Hepatocyte (in vitro differentiated cells): ENCODE results near the gene GLDC. TPM values are rescaled to one million over a fixed set of nuclear protein-coding genes. Genes with fewer than 3 reads are reported as not detected.

ENCODE experiments used
- DNase-seq: peaks from one replicate; pipeline ENCODE4 v3.0.0-alpha.2; 2016; ENCODE audit warnings: low spot score
- H2AFZ ChIP-seq: fragments of 200-600 bp; sonication (generic); 2 replicates; pipeline ENCODE4 v1.6.0; 2016; ENCODE audit warnings: antibody characterized with exemption, mild to moderate bottlenecking
- H3K27ac ChIP-seq: fragments of 200-600 bp; sonication (generic); 2 replicates; pipeline ENCODE4 v1.5.1; 2016; ENCODE audit warnings: mild to moderate bottlenecking
- H3K27me3 ChIP-seq: fragments of 200-600 bp; sonication (generic); 2 replicates; pipeline ENCODE4 v1.6.1; 2016
- H3K36me3 ChIP-seq: fragments of 200-600 bp; sonication (generic); replicated peaks from 2 replicates; pipeline ENCODE4 v1.5.1; 2016; ENCODE audit warnings: low read depth; ENCODE audit not compliant: insufficient read depth
- H3K4me1 ChIP-seq: fragments of 200-600 bp; sonication (generic); 2 replicates; pipeline ENCODE4 v1.5.1; 2016; ENCODE audit warnings: mild to moderate bottlenecking, moderate library complexity; ENCODE audit not compliant: insufficient read depth
- H3K4me2 ChIP-seq: fragments of 200-600 bp; sonication (generic); 2 replicates; pipeline ENCODE4 v1.6.0; 2016
- H3K4me3 ChIP-seq: fragments of 200-600 bp; sonication (generic); 2 replicates; pipeline ENCODE4 v1.5.1; 2016; ENCODE audit warnings: mild to moderate bottlenecking
- H3K79me2 ChIP-seq: fragments of 200-600 bp; sonication (generic); 2 replicates; pipeline ENCODE4 v1.6.0; 2017; ENCODE audit warnings: mild to moderate bottlenecking
- H3K9me2 ChIP-seq: fragments of 200-600 bp; sonication (generic); replicated peaks from 2 replicates; pipeline ENCODE4 v1.6.0; 2017; ENCODE audit warnings: mild to moderate bottlenecking; ENCODE audit not compliant: insufficient read depth
- H3K9me3 ChIP-seq: fragments of 200-600 bp; sonication (generic); 2 replicates; pipeline ENCODE4 v1.5.1; 2016; ENCODE audit warnings: low read depth, mild to moderate bottlenecking
- H4K20me1 ChIP-seq: fragments of 200-600 bp; sonication (generic); 2 replicates; pipeline ENCODE4 v1.6.0; 2016; ENCODE audit warnings: mild to moderate bottlenecking; ENCODE audit not compliant: insufficient read depth, poor library complexity, severe bottlenecking
- CTCF ChIP-seq: fragments of 200-600 bp; sonication (generic); IDR thresholded peaks from 2 replicates; pipeline ENCODE4 v1.5.1; 2016; ENCODE audit warnings: antibody characterized with exemption, mild to moderate bottlenecking; ENCODE audit not compliant: poor library complexity
- EZH2 ChIP-seq: fragments of 200-600 bp; sonication (generic); IDR thresholded peaks from 2 replicates; pipeline ENCODE4 v1.6.1; 2016; ENCODE audit warnings: antibody characterized with exemption, mild to moderate bottlenecking, borderline replicate concordance
- EZH2phosphoT487 ChIP-seq: fragments of 200-600 bp; sonication (generic); IDR thresholded peaks from one replicate; pipeline ENCODE4 v1.6.1; 2018; ENCODE audit warnings: antibody characterized with exemption, mild to moderate bottlenecking, low read depth, moderate library complexity; ENCODE audit not compliant: unreplicated experiment, severe bottlenecking
- WGBS: methylation state at CpG from one replicate; pipeline ENCODE4 v1.1.6; 2016; ENCODE audit warnings: low lambda C conversion rate; ENCODE audit errors: missing lambda C conversion rate; 5-methylcytosine and 5-hydroxymethylcytosine counted together
- polyA plus RNA-seq: library from polyadenylated mRNA; unstranded; fragments of >200 nt; fragmentation: Nextera tagmentation; extraction: Ambion mirVana; gene quantifications from 2 replicates; pipeline ENCODE4 v1.2.1, GENCODE V29; 2016
- total RNA-seq: library from RNA; depleted of rRNA; stranded (reverse); fragments of >200 nt; gene quantifications from 2 replicates; pipeline ENCODE4 v1.2.3, GENCODE V29; 2014

GLDC gene
- total and polyA plus RNA-seq, 2 experiments from 2014 or later, result 15.6 to 18.4 TPM

GRCh38 chr9:6689893-6690674 is 44.6 kb upstream of the GLDC start:
- H3K4me1 ChIP-seq, result no peaks in the 10 kb centered on the region
- no peak overlapping the region for H2AFZ ChIP-seq
- no peaks in the 10 kb centered on the region for H3K9me3 ChIP-seq
- H3K9me2 ChIP-seq, result no peaks in the 10 kb centered on the region
- no peak for DNase-seq
- no peak overlapping the region for H3K4me3 ChIP-seq
- no peaks in the 10 kb centered on the region for H3K27me3 ChIP-seq
- 86% methylated on average over 2 of the region's 2 CpGs for WGBS
- no peak overlapping the region for H3K4me2 ChIP-seq
- H4K20me1 ChIP-seq, result no peaks in the 10 kb centered on the region
- H3K27ac ChIP-seq, result no peak overlapping the region
- peaks cover 4% of the 10 kb centered on the region for H3K79me2 ChIP-seq
- no peak for TF ChIP-seq EZH2
- TF ChIP-seq EZH2phosphoT487, result no peak
- TF ChIP-seq CTCF, result no peak
- H3K36me3 ChIP-seq, result no peaks in the 10 kb centered on the region

DNA sequence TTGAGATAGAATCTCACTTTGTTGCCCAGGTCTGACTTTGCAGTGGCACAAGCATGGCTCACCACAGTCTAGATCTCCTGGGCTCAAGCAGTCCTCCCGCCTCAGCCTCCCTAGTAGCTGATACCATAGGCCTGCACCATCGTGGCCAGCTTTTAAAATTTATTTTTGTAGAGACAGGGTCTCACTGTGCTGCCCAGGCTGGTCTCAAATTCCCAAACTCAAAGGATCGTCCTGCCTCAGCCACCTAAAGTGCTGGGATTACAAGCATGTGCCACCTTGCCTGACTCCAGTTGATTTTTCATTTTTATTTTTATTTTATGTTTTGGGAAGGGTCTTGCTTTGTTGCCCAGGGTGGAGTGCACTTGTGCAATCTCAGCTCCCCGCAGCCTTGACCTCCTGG is 41.7 kb upstream of the GLDC start:
- DNase-seq, result no peak
- Histone ChIP-seq H3K27ac (no peak overlapping the region), H3K4me1 (peaks cover 12% of the 10 kb centered on the region), H3K36me3 (no peaks in the 10 kb centered on the region), H3K27me3 (no peaks in the 10 kb centered on the region), H3K9me2 (no peaks in the 10 kb centered on the region), H3K4me2 (no peak overlapping the region), H3K9me3 (no peaks in the 10 kb centered on the region), H2AFZ (no peak overlapping the region), H3K4me3 (no peak overlapping the region), H4K20me1 (no peaks in the 10 kb centered on the region), H3K79me2 (peaks cover 24% of the 10 kb centered on the region)
- TF ChIP-seq EZH2 (no peak), CTCF (no peak), EZH2phosphoT487 (no peak)
- WGBS, result 96% methylated on average over 4 of the region's 4 CpGs

- Histone ChIP-seq H3K9me2 (no peaks in the 10 kb centered on the region), H4K20me1 (no peaks in the 10 kb centered on the region), H2AFZ (no peak overlapping the region), H3K27ac (no peak overlapping the region), H3K4me3 (no peak overlapping the region), H3K36me3 (no peaks in the 10 kb centered on the region), H3K27me3 (no peaks in the 10 kb centered on the region), H3K9me3 (no peaks in the 10 kb centered on the region), H3K4me1 (peaks cover 12% of the 10 kb centered on the region), H3K79me2 (peaks cover 26% of the 10 kb centered on the region), H3K4me2 (no peak overlapping the region)
- WGBS, result 63% methylated on average over 3 of the region's 3 CpGs
- TF ChIP-seq CTCF (peak; percentile 39), EZH2 (no peak)
- DNase-seq, result peak; percentile 16
Observed at GRCh38 chr9:6686396-6686795, 40.9 kb upstream of the GLDC start.
